ENCODE results near the gene GAL3ST2.
"Not testable (repeated sequence)": the region's sequence is repeated elsewhere in the genome, so short reads cannot be mapped to it uniquely, and the experiment has no call there.

The GAL3ST2 gene

DNA sequence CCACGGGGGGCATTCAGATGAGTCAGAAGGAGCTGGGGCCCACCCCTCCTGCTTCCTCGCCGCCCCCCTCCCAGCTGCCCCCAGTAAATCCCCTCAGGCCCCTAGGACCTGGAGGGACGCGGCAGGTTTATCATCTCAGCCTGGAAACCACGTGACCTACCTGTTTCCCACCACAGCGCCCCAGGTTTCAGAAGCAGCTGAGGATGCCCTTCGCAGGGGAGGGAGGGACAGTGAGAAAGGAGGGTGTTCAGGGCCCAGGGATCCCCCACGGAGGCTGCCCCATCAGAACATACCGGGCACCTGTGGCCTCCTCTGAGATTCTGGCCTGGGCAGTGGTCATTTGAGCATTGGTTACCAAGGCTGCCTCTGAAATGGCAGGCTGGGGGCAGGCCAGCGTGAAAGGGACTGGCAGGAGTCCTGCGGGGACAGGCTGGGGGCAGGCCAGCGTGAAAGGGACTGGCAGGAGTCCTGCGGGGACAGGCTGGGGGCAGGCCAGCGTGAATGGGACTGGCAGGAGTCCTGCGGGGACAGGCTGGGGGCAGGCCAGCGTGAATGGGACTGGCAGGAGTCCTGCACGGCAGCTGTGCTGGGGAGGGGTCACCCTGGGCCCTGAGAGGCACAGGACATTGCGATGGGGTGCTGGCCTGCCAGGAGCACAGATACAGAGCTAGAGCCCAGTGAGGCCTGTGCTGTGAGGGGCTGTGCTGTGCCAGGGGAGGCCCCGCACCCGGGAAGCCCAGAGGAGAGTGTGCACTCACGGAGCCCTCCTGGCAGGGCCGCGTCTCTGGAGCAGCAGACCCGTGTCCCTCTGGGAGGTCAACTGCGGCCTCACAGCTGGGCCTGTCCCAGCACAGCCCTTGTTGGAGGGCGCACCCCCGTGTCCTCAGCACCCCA lies 33.9 kb downstream of the GAL3ST2 start:
- DNase-seq = no peak

DNA sequence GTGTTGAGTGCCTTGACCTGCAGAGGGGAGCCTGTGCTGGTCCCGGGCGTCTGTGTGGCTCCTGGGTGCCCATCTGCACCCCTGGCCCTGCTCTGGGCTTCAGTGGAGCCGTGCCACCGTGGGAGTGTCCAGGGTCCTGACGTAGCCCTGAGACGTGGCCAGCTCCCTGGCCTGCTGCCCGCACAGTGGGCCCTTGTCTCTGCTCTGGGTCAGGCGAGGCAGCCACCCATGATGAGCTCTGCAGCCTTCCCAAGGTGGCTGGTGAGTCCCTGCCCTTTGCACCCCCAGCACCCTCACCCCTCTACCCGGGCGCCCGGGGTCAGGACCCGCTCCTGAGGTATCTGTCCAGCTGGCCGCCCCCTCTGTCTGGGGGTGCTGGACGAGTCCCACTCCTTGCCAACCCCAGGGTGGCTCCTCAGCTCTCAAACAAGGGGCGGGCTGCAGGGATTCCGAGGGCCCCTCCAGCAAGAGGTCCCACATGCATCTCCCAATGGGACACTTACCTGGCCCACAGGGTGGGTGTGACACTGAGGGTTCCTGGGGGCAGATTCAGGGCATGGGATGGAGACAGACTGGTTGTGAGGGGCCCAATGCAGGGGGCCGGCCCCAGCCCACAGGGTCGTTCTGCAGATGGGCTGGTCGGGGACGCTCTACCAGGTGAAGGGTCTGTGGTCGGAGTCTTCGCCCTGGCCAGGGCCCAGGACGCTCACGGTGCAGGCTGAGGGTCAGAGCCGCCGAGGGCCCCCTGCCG lies 34.8 kb downstream of the GAL3ST2 start:
- DNase-seq = no peak

DNA sequence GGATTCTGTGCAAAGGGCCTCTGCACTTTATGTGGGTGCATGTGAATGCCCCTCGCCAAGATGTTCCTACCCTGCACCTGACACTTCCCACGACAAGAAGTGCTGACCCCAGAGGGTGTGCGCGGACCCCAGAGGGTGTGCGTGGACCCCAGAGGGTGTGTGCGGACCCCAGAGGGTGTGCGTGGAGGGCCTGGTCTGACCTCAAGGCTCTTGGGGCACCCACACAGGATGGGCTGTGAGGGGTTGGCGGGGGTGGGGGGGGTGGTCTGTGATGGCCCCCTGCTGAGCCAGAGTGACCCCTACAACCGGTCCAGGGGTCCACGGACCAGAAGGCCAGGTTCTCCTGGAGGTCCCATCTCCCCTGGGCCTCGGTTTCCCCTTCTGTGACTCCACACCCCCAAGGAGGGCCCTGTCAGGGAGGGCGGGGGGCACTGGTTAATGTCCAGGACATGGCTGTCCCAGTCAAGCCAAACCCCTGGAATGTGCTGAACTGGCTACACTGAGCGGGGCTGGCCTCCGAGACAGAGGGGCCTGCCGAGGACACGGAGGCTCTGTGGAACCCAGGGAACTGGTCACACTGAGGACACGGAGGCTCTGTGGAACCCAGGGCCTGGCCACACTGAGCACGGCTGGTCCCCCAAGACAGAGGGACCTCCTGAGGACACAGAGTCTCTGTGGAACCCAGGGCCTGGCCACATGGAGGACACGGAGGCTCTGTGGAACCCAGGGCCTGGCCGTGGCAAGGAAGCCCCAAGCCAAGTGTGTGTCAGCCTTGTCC lies 35.5 kb downstream of the GAL3ST2 start:
- no peak for DNase-seq

DNA sequence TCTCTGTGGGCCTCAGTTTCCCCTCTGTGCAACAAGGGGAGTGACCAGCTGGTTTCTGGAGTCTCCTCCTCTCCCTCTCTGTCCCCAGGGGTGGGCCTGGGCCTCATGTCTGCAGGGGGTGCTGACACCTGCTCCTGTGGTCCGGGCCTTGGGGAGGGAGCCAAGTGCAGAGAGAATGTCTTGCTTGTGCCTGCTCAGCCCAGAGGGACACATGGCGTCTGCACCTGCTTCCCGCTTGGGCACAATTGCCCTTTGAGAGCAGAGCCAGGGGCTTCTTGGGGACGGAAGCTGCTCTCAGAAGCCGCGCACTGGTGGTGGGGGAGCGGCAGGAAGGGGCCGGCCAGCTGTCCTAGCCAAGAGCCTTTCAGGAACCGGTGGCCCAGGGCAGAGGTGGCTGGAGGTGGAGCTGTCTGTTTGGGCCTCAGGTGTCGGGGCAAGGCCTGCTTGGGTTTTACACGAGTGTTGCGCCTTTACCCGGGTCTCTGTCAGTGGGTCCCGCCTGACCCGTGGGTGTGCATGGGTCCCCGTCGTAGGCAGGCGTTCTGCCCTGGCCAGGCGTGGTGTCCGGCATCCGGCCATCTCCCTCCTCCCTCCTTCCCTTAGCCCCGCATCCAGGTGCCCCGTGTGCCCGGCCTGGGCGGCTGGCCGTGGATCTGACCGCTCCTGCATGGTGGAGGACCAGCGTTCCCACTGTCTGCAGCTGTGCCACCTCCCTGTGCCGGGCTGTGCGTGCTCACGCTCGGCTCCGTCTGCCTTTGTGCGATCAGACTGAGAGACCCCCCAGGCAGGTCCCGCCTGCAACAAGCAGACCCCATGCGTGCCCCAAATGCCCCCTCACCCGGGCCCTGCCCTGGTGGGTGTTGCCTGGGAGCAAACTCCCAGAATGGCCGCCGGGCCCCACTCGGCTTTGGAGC lies 36.4 kb downstream of the GAL3ST2 start:
- no peak for DNase-seq

DNA sequence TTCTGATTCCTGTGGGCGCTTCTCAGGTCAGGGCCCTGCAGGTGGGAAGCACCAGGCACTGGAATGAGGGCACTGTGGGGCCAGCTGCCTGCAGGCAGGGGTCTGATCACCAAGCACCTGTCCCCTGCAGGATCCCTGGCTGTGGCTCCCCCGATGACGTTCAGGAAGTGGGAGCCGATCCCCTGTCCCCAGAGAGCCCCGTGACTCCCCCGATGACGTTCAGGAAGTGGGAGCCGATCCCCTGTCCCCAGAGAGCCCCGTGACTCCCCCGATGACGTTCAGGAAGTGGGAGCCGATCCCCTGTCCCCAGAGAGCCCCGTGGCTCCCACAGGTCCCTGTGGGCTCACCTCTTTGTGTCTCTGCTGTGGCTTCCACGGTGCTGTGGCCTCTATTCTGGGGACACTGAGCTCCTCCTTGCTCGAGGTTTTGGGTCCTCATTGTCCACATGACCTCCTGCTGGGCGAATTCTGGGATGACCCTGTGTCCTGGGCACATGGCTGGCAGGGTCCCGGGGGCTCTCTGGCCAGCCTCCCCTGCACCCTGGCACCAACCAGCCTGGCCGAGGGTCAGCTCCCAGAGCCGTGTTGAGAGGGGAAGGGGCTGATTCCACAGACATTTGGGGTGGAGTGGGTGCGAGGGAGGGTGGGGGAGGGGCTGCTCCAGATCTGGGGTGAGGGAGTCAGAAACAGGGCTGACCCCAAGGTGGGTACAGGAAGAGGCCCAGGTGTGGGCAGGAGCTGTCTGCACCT lies 37.2 kb downstream of the GAL3ST2 start:
- peak; percentile 59 for DNase-seq

DNA sequence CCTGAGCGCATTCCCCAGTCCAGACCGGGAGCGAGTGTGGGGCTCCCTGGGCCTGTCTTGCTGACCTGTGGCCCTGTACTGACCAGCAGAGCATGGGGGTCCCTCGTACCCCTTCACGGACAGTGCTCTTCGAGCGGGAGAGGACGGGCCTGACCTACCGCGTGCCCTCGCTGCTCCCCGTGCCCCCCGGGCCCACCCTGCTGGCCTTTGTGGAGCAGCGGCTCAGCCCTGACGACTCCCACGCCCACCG lies 37.7 kb downstream of the GAL3ST2 start:
- DNase-seq = no peak

DNA sequence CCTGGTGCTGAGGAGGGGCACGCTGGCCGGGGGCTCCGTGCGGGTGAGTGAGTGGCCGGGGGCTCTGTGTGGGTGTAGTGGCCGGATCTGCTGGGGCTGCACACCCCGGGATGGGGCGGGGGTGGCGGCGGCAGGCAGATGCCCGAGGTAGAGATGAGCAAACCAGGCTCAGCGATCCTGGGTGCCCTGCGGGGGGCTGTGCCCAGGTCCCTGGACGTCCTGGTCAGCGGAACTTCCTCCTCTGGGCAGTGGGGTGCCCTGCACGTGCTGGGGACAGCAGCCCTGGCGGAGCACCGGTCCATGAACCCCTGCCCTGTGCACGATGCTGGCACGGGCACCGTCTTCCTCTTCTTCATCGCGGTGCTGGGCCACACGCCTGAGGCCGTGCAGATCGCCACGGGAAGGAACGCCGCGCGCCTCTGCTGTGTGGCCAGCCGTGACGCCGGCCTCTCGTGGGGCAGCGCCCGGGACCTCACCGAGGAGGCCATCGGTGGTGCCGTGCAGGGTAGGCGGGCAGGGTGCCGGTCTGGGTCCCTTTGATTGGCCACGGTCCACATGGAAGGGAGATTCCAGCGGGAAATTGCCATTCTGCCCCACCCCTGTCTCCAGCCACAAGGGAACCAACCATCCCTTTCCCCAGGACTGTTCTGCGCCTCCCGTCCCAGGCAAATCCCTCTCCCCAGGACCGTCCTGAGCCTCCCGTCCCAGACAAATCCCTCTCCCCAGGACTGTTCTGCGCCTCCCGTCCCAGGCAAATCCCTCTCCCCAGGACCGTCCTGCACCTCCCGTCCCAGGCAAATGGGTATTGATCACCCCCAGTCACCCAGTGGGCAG lies 38.2 kb downstream of the GAL3ST2 start:
- no peak for DNase-seq

DNA sequence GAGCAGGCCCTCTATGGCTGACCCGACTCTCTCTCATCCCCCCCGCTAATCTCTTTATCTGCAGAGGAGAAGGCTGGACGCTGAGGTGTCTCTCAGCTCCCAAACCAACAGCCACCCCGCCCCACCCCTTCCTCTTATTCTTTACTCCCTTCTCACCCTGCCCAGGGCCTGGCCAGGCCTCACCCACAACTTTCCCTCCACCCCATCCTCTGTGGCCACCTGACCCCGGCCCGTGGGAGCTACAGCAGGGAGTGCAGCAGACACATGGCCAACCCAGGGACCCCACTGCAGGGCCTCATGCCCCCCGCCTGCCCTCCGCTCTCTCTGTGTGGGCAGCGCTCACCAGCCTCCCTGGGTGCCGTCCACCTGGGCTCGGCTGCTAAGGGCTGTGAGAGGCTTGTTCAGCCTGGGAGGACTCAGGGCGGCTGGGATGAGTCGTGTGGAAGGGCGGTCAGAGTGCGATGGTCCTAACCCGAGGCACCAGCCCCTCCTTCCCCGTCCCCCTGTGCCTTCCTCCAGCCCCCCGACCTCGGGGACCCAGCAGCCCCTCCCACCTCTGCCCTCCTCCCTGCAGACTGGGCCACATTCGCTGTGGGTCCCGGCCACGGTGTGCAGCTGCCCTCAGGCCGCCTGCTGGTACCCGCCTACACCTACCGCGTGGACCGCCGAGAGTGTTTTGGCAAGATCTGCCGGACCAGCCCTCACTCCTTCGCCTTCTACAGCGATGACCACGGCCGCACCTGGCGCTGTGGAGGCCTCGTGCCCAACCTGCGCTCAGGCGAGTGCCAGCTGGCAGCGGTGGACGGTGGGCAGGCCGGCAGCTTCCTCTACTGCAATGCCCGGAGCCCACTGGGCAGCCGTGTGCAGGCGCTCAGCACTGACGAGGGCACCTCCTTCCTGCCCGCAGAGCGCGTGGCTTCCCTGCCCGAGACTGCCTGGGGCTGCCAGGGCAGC lies 39.1 kb downstream of the GAL3ST2 start:
- no peak for DNase-seq

DNA sequence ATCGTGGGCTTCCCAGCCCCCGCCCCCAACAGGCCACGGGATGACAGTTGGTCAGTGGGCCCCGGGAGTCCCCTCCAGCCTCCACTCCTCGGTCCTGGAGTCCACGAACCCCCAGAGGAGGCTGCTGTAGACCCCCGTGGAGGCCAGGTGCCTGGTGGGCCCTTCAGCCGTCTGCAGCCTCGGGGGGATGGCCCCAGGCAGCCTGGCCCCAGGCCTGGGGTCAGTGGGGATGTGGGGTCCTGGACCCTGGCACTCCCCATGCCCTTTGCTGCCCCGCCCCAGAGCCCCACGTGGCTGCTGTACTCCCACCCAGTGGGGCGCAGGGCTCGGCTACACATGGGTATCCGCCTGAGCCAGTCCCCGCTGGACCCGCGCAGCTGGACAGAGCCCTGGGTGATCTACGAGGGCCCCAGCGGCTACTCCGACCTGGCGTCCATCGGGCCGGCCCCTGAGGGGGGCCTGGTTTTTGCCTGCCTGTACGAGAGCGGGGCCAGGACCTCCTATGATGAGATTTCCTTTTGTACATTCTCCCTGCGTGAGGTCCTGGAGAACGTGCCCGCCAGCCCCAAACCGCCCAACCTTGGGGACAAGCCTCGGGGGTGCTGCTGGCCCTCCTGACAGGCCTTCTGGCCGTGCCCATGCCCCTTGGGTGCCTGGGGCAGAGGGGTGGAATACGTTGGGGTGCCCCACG lies 40.0 kb downstream of the GAL3ST2 start:
- no peak for DNase-seq

DNA sequence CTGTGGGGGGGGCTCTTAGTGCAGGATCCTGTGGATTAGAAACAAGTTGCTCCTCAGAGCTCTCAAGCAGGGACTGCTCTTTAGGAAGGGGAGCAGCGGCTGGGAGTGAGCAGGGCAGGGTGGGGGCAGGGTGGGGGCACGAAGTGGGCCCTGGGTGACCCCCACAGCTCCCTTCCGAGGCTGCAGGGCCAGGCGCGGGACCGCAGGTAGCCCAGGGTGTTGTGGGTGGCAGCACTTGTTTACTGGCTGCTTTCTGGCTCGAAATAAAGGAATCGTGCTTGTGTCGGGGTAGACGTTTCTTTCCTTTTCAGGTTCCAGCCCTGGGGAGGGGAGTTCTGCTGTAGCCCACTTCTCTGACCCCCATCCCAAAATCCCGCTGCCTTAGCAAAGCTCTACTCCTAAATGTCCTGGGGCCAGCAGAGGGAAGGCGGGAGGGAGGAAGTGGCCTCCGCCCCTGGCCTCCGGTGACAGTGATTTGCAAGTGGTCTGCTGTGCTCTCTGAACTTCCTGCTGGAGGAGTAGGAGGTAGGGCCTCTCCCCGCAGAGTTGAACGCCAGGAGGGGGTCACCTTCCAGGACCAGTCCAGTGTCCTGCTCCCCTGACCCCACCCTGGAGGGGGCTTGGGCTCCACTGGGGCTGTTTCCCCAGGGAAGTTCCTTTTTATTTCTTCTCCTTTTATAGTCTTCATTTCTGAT lies 40.7 kb downstream of the GAL3ST2 start:
- peak; percentile 31 for DNase-seq

DNA sequence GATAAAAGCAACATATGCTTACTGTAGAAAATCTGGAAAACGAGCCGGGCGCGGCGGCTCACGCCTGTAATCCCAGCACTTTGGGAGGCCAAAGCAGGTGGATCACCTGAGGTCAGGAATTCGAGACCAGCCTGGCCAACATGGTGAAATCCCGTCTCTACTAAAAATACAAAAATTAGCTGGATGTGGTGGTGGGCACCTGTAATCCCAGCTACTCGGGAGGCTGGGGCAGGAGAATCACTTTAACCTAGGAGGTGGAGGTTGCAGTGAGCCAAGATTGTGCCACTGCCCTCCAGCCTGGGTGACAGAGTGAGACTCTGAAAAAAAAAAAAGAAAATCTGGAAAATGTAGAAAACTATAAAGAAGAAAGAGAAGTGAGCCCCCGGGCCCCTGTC lies 41.2 kb downstream of the GAL3ST2 start:
- DNase-seq = not testable (repeated sequence)

DNA sequence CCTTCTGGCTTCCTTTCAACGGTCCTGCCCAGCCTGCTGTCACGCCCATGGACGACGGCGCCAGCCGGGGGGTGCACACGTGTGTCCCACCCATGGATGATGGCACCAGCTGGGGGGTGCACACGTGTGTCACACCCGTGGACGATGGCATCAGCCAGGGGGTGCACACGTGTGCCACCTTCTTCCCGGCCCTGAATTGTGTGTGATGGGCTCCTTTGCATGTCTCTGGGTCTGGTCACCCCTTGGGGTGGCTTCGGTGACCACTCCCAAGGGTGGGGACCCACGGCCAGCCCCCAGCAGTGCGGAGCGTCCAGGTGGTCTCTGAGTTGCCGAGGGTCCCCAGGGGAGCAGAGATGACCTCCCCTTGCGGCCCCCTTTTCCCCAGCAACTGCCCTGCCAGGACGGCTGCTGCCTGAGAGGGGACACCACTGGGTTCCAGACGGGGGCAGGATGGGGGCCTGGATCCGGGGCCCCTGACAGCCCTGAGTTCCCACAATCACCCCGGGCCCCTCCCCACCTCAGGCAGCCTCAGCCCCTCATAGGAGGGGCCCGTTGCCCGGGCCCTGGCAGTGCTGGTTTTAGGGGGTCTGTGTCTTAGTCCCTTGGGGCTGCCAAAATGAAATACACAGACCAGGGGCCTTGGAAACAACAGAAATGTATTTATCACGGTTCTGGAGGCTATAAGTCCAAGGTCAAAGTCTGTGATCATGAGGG lies 41.8 kb downstream of the GAL3ST2 start:
- DNase-seq = no peak

DNA sequence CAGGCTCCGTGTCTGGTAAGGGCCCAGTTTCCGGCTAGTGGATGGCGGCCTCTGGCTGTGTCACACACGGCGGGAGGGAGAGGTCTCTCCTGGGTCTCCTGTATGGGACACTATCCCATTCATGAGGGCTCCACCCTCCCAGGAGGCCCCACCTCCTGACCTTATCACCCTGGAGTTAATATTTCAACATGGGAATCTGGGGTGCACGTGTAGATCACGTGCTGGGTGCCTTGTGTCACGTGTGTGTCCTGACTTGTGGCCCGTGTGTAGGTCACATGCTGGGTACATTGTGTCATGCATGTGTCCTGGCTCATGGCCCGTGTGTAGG lies 42.3 kb downstream of the GAL3ST2 start:
- DNase-seq = no peak

DNA sequence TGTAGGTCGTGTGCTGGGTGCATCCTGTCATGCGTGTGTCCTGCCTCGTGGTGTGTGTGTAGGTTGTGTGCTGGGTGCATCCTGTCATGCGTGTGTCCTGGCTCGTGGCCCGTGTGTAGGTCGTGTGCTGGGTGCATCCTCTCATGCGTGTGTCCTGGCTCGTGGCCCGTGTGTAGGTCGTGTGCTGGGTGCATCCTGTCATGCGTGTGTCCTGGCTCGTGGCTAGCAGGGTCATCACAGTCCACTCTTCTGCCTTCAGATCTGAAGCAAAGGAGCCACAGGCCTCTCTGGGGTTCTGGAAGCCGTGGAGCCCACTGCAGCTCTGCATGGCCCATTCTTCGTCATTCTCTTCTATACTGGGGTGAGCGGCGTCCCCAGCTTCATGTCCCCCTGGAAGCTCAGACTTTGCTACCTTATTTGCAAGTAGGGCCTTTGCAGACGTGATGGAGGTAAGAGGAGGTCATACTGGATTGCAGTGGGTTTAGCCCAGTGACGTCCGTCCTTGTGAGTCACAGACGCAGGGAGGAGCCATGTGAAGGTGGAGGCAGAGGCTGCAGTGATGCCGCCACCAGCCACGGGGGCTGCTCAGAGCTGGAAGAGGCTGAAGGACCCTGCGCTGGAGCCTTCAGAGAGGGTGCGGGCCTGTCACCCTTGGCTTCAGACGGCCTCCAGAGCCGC lies 43.5 kb downstream of the GAL3ST2 start:
- DNase-seq = not testable (repeated sequence)

DNA sequence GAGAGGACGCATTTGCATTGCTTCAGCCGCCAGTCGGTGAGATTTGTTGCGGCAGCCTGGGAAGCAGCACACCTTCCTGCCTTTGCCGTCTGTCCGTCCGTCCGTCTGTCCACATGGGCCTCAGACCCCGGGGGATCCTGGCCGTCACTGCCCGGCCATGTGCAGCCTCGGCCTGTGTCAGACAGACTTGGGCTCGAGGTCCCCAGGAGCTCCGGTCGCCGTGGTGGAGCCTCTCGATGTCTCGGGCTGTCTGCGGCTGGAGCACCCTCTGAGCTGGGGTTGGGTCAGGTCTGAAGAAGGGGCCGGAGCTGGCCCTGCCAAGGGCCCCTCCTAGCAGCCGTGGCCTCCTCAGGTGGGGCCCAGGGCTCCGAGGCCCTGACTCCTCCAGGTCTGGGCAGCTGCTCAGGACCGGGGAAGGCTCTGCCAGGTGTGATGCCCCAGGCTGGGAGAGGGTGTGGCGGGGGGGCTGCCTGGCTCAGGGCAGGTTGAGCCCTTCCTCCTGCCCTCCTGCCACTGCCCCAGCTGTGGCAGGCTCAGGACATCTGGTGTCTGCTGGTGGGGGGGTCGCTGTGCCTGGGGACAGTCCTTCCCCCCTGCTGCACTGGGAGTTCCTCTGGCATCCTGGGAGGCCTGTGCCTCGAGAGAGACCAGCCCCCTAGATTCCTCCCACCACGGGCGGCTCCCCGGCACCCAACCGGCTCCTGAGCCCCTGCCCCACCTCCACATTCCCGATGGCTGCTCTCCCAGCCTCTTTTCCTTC lies 44.2 kb downstream of the GAL3ST2 start:
- DNase-seq = no peak

DNA sequence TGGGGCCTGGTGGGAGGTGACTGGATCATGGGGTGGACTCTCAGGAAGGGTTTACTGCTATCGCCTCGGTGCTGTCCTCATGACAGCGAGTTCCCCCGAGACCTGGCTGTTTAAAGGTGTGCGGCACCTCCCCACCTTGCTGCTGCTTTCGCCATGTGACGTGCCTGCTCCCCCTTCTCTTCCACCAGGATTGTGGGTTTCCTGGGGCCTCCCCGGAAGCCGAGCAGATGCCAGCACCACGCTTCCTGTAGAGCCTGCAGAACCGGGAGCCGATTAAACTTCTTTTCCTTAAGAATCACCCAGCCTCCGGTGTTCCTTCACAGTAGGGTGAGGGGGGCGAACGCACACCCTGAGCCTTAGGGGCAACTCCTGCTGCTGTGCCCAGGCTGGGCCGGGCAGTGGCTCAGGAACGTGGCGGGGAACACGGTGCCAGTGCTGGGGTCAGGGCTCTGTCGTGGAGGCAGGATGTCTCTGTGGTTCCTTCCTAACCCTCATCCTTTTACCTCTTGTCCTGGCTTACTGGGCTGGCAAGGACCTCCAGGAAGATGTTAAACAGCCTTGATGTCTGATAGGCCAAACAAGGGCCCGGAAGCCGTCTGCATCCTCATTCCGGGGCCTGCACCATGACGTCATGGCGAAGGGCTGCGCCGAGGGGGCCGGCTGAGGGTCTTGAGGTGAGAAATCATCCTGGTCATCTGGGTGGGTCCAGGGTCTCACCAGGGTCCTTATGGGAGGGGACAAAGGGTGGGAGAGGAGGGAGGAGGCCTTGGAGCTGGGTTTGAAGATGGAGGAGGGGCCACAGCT lies 45.0 kb downstream of the GAL3ST2 start:
- no peak for DNase-seq
